CD4-positive, alpha-beta T cell (primary cell): ENCODE results near the gene CLSTN2. TPM values are rescaled to one million over a fixed set of nuclear protein-coding genes. Genes with fewer than 3 reads are reported as not detected.

Experiments
- ATAC-seq: fragments of 200-7000 bp; cut with Tn5 transposase; one replicate; pipeline ENCODE4 v1.10.0; 2022; ENCODE audit warnings: mild to moderate bottlenecking; ENCODE audit not compliant: poor library complexity
- CTCF ChIA-PET: fragments of 350-600 bp; sonication (Branson Sonifier 250); formaldehyde crosslinking; loops from one replicate; lab custom pipeline; 2021; ENCODE audit warnings: antibody characterized with exemption, inconsistent platforms; lab: Charles Lee
- POLR2A ChIA-PET: fragments of 350-600 bp; sonication (Branson Sonifier 250); formaldehyde crosslinking; loops from one replicate; lab custom pipeline; 2021; ENCODE audit warnings: antibody characterized with exemption, inconsistent platforms; lab: Charles Lee
- DNase-seq, 14 experiments: peaks; one replicate each; pipeline ENCODE4 v3.0.0-alpha.2; 2013 to 2020; ENCODE audit warnings: mixed read lengths in 2 of 14
- H3K27ac ChIP-seq, 2 donors: one replicate each; pipeline versions ENCODE4 v1.5.1 to v1.7.0; 2013; ENCODE audit warnings: low read length in 2 of 2, low read depth in 1 of 2, mild to moderate bottlenecking in 1 of 2
- H3K27me3 ChIP-seq, 2 experiments: 1 replicate in 1 of 2; 2 replicates in 1 of 2; pipeline versions ENCODE4 v1.6.1 to v1.7.0; 2013; ENCODE audit warnings: low read length in 2 of 2, control low read depth in 1 of 2, mild to moderate bottlenecking in 1 of 2, moderate library complexity in 1 of 2; ENCODE audit not compliant: insufficient read depth in 2 of 2, control insufficient read depth in 1 of 2
- H3K36me3 ChIP-seq: one replicate; pipeline ENCODE4 v1.6.1; 2013; ENCODE audit warnings: low read length, control low read depth; ENCODE audit not compliant: insufficient read depth
- H3K4me1 ChIP-seq: one replicate; pipeline ENCODE4 v1.6.1; 2013; ENCODE audit warnings: low read length, control low read depth; ENCODE audit not compliant: insufficient read depth
- H3K4me3 ChIP-seq: one replicate; pipeline ENCODE4 v1.5.1; 2013; ENCODE audit warnings: mild to moderate bottlenecking, low read length, moderate library complexity
- H3K9me3 ChIP-seq, 2 experiments: 1 replicate in 1 of 2; 2 replicates in 1 of 2; pipeline versions ENCODE4 v1.6.1 to v1.7.0; 2013; ENCODE audit warnings: low read length in 2 of 2, mild to moderate bottlenecking in 2 of 2, control low read depth in 1 of 2, moderate library complexity in 1 of 2; ENCODE audit not compliant: control insufficient read depth in 1 of 2, insufficient read depth in 1 of 2
- H3K27ac Mint-ChIP-seq: one replicate; pipeline ENCODE4 v1.8.0; 2020; ENCODE audit warnings: mixed read lengths
- H3K27me3 Mint-ChIP-seq: one replicate; pipeline ENCODE4 v1.8.0; 2021; ENCODE audit warnings: mixed read lengths
- H3K36me3 Mint-ChIP-seq: one replicate; pipeline ENCODE4 v1.8.0; 2021; ENCODE audit warnings: low read depth, mixed read lengths
- H3K4me1 Mint-ChIP-seq: one replicate; pipeline ENCODE4 v1.8.0; 2021; ENCODE audit warnings: low read depth, mixed read lengths
- H3K4me3 Mint-ChIP-seq: one replicate; pipeline ENCODE4 v1.8.0; 2020; ENCODE audit warnings: mild to moderate bottlenecking, mixed read lengths
- H3K9me3 Mint-ChIP-seq: one replicate; pipeline ENCODE4 v1.8.0; 2020; ENCODE audit warnings: mixed read lengths
- CTCF ChIP-seq: fragments of 200-600 bp; IDR thresholded peaks from one replicate; pipeline ENCODE4 v1.8.0; 2022; ENCODE audit warnings: antibody characterized with exemption, mild to moderate bottlenecking
- intact Hi-C, 2 experiments: fragments of 100-400 bp; cut with DNase I in 1 of 2; cut with micrococcal nuclease in 1 of 2; formaldehyde crosslinking; loops; one replicate each; pipeline versions ENCODE4 v1.15.1 to v1.9.0; 2023 to 2025; cut with DNase I, micrococcal nuclease
- total RNA-seq, 174 experiments: library from RNA in 2 of 174; stranded (reverse) in 2 of 174; gene quantifications; one replicate each; pipeline ENCODE4 v1.2.3 and lab custom pipeline; 2021 to 2026

The CLSTN2 gene
- total RNA-seq, 2 experiments from 2014 or later = not detected

DNA sequence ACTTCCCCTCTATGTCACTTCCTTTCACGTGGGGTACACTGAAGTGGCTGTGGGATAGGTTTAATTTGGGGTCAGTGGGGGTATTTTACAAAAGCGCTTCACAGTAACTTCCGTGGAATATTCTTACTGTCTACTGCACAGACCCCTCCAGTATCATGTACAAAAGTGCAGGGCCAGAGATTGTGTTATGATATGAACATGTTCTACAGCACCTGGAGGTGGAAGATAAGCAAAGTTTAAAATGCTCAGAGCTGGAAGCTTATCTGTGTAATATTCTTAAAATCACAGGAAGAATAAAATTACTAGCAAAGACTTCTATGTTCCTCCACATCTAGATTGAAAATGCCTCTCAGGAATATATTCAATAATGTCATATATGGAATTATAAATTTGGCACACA, 658.8 kb downstream of the CLSTN2 start:
- CTCF ChIA-PET = no interaction called here
- Mint-ChIP-seq H3K4me1 (no peaks in the 10 kb centered on the region), H3K27me3 (peaks cover 1% of the 10 kb centered on the region)

GRCh38 chr3:140595295-140595694, 660.3 kb downstream of the CLSTN2 start:
- H3K4me1 Mint-ChIP-seq = no peaks in the 10 kb centered on the region
- CTCF ChIA-PET = no interaction called here
- H3K27ac Mint-ChIP-seq = no peak overlapping the region
- no peaks in the 10 kb centered on the region for H3K4me1 ChIP-seq
- no peak for TF ChIP-seq CTCF
- intact Hi-C loops = no loop called here
- H3K9me3 ChIP-seq = no peaks in the 10 kb centered on the region
- POLR2A ChIA-PET = no interaction called here
- H3K9me3 Mint-ChIP-seq = no peaks in the 10 kb centered on the region
- ATAC-seq (no peak), DNase-seq (no peak)
- H3K27me3 Mint-ChIP-seq = no peaks in the 10 kb centered on the region
- H3K4me3 Mint-ChIP-seq = no peak overlapping the region
- no peaks in the 10 kb centered on the region for H3K36me3 Mint-ChIP-seq
- no peaks in the 10 kb centered on the region for H3K36me3 ChIP-seq
- H3K27me3 ChIP-seq = no peaks in the 10 kb centered on the region
- no peak overlapping the region for H3K4me3 ChIP-seq
- H3K27ac ChIP-seq = no peak overlapping the region

More for the DNA sequence above, 658.8 kb downstream of the CLSTN2 start:
- no peak for ATAC-seq
- H3K36me3 ChIP-seq = no peaks in the 10 kb centered on the region
- no peak overlapping the region for H3K27ac ChIP-seq
- H3K36me3 Mint-ChIP-seq = no peaks in the 10 kb centered on the region
- H3K4me1 ChIP-seq = no peaks in the 10 kb centered on the region
- no peaks in the 10 kb centered on the region for H3K9me3 Mint-ChIP-seq
- POLR2A ChIA-PET = no interaction called here
- no peak overlapping the region for H3K4me3 ChIP-seq
- DNase-seq = no peak
- intact Hi-C loops = no loop called here
- no peak overlapping the region for H3K4me3 Mint-ChIP-seq
- H3K27ac Mint-ChIP-seq = no peak overlapping the region
- no peak for TF ChIP-seq CTCF
- no peaks in the 10 kb centered on the region for H3K9me3 ChIP-seq
- no peaks in the 10 kb centered on the region for H3K27me3 ChIP-seq

- POLR2A ChIA-PET = no interaction called here
- intact Hi-C loops = no loop called here
- TF ChIP-seq CTCF = no peak
- Mint-ChIP-seq H3K27me3 (no peaks in the 10 kb centered on the region), H3K9me3 (no peaks in the 10 kb centered on the region), H3K27ac (no peak overlapping the region), H3K4me1 (no peaks in the 10 kb centered on the region), H3K4me3 (no peak overlapping the region), H3K36me3 (no peaks in the 10 kb centered on the region)
- DNase-seq = no peak
- Histone ChIP-seq H3K27ac (no peak overlapping the region), H3K9me3 (no peaks in the 10 kb centered on the region), H3K4me3 (no peak overlapping the region), H3K4me1 (no peaks in the 10 kb centered on the region), H3K36me3 (no peaks in the 10 kb centered on the region), H3K27me3 (no peaks in the 10 kb centered on the region)
- CTCF ChIA-PET = no interaction called here
- no peak for ATAC-seq
Observed at GRCh38 chr3:140597364-140597763, 662.4 kb downstream of the CLSTN2 start.
